ENCODE measurements around the gene IRX6.

IRX6 gene

DNA sequence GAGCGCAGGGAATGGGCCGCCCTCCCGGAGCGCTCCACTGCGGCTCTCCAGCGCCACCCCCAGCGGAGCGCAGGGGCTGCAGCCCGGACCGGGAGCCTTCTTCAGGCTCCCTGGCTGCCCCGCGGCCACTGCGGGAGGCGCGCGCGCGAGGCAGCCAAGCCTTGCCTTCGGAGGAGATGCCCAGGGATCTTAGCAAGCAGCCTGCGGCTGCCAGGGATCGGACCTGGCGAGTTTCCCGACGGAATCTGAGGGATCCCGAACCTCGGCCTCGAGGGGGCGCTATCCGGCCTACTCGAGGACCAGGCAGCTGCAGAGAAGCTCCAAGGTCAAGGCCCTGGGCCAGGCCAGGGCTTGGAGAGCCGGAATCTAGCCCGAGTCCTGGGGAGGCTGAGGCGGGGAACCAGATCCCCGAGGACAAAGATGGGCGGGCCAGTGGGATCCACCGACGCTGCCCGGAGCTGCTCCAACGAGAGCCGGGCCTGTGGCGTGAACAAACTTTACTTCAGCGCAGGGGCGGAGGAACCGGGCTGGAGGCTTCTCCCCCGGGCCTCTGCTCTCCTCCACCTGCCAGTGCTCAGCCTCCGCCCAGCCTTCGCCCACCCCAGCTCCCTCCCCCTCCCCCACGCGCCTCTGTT, at the start of gene IRX6:
TSS of gene IRX6 (plus strand) at position 567 of the 635 bp plus-strand sequence. CDS start 889 bp downstream, outside the sequence.
- Histone ChIP-seq H3K4me1 (ENCODE audit: control insufficient read depth, insufficient read depth, low read length) (no peaks in the 10 kb centered on the region), H3K27ac (ENCODE audit: low read depth, low read length) (no peak within 1 kb of the TSS), H3K9ac (ENCODE audit: low read length) (no peak within 1 kb of the TSS), H3K4me3 (ENCODE audit: low read length) (no peak within 1 kb of the TSS), H3K36me3 (ENCODE audit: control insufficient read depth, insufficient read depth, low read length) (no peaks in the 10 kb centered on the region), H3K27me3 (ENCODE audit: control insufficient read depth, insufficient read depth, low read length) (peaks cover 13% of the 10 kb centered on the region)

DNA sequence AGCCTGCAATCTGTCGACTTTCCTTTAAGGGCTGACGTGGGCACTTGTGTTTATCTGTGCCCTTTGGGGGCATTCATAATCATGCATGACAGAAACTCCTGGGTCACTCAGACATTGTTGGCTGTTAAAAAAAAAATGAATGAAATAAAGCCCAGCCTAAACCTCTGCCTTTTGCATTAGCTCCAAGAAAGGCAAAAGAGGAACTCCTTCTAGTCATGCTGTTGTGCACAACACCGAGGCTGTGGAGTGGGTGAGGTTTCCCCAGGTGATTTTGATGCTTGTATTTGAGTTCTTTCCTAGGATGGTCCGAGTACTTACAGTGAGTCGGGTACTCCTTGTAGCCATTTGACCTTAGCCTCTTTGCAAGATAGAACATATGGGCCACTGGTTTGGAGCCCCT, 49.6 kb upstream of the IRX6 start:
- Histone ChIP-seq H3K27ac (ENCODE audit: low read depth, low read length) (no peak overlapping the region), H3K36me3 (ENCODE audit: control insufficient read depth, insufficient read depth, low read length) (no peaks in the 10 kb centered on the region), H3K27me3 (ENCODE audit: control insufficient read depth, insufficient read depth, low read length) (no peaks in the 10 kb centered on the region), H3K4me3 (ENCODE audit: low read length) (no peak overlapping the region), H3K9ac (ENCODE audit: low read length) (no peak overlapping the region), H3K4me1 (ENCODE audit: control insufficient read depth, insufficient read depth, low read length) (no peaks in the 10 kb centered on the region)

DNA sequence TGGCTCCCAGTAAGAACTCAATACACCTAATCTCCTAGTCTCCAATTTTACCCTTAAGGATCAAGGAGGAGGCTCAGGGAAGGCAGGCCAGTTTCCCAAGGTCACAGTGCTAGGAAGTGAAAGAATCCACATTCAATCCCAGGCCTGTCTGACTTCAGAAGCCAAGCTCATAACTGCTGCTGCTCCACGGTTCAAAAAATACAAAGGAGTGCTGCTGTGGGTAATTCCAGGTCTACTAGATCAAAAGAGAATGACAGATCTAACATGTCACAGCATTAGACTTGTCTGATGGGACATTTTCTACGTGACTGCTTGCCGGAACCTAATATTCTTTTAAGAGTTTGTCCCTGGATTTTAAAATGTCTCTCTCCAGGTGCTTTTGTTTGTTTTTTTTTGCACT, 48.8 kb upstream of the IRX6 start:
- H3K4me1 ChIP-seq (ENCODE audit: control insufficient read depth, insufficient read depth, low read length): no peaks in the 10 kb centered on the region
- no peak overlapping the region for H3K27ac ChIP-seq (ENCODE audit: low read depth, low read length)
- H3K9ac ChIP-seq (ENCODE audit: low read length): no peak overlapping the region
- H3K36me3 ChIP-seq (ENCODE audit: control insufficient read depth, insufficient read depth, low read length): no peaks in the 10 kb centered on the region
- H3K4me3 ChIP-seq (ENCODE audit: low read length): no peak overlapping the region
- H3K27me3 ChIP-seq (ENCODE audit: control insufficient read depth, insufficient read depth, low read length): no peaks in the 10 kb centered on the region

DNA sequence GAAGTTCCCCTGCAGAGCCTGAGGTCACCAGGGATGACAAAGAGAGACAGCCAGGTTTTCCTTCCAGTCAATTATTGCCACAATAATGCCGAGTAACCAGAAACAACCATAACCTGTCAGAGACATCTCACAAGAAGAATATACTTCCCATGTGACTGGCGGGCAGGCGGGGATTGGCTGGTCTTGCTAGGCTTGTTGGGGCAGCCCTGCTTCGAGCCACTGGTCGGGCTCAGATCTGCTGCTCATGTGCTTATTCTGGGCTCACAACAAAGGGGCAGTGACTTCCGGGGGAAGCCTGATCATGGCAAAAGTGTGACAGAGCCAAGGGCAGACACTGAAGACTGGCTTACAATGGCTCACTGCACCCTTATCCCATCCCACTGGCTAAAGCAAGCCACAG, 48.1 kb upstream of the IRX6 start:
- Histone ChIP-seq H3K9ac (ENCODE audit: low read length) (no peak overlapping the region), H3K4me1 (ENCODE audit: control insufficient read depth, insufficient read depth, low read length) (no peaks in the 10 kb centered on the region), H3K36me3 (ENCODE audit: control insufficient read depth, insufficient read depth, low read length) (no peaks in the 10 kb centered on the region), H3K27me3 (ENCODE audit: control insufficient read depth, insufficient read depth, low read length) (no peaks in the 10 kb centered on the region), H3K27ac (ENCODE audit: low read depth, low read length) (no peak overlapping the region), H3K4me3 (ENCODE audit: low read length) (no peak overlapping the region)

DNA sequence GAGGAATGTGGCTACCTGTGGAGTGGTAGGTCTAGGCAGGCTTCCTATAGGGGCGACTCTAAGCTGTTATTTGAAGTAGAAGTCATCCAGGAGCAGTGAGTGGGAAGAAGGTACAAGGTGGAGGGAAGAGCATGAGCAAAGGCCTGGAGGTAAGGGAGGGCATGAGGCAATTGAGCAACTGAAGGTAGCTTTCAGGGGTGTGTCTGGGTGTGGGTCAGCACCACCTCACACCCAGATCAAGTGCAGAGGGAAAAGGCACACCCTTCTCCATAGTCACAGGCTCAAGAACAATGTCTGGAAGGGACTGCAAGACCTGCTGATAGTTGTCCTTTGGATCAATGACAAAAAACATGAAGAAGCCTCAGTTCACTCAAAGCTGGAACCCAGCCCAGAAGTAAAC, 46.5 kb upstream of the IRX6 start:
- Histone ChIP-seq H3K4me1 (ENCODE audit: control insufficient read depth, insufficient read depth, low read length) (no peaks in the 10 kb centered on the region), H3K9ac (ENCODE audit: low read length) (no peak overlapping the region), H3K36me3 (ENCODE audit: control insufficient read depth, insufficient read depth, low read length) (no peaks in the 10 kb centered on the region), H3K4me3 (ENCODE audit: low read length) (no peak overlapping the region), H3K27me3 (ENCODE audit: control insufficient read depth, insufficient read depth, low read length) (no peaks in the 10 kb centered on the region), H3K27ac (ENCODE audit: low read depth, low read length) (no peak overlapping the region)

DNA sequence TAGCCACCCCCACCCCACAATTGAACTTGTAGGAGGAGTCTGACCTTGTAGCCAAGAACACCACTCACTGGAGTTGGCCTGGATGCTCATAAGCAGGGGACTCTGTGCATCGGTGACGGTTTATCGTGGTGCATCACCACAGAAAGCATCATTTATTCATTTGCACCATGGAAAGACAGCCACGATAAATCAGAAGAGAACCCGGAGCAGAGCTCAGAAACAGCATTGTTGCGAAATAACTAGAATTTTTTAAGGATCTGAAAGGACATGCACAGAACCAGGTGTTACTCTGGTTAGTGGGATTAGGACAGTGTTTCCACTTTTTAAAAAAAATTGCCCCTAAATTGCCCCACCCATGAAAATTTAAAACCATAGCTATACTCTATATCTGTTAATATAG, 44.4 kb upstream of the IRX6 start:
- Histone ChIP-seq H3K9ac (ENCODE audit: low read length) (no peak overlapping the region), H3K4me1 (ENCODE audit: control insufficient read depth, insufficient read depth, low read length) (no peaks in the 10 kb centered on the region), H3K27me3 (ENCODE audit: control insufficient read depth, insufficient read depth, low read length) (no peaks in the 10 kb centered on the region), H3K4me3 (ENCODE audit: low read length) (no peak overlapping the region), H3K36me3 (ENCODE audit: control insufficient read depth, insufficient read depth, low read length) (no peaks in the 10 kb centered on the region), H3K27ac (ENCODE audit: low read depth, low read length) (no peak overlapping the region)

DNA sequence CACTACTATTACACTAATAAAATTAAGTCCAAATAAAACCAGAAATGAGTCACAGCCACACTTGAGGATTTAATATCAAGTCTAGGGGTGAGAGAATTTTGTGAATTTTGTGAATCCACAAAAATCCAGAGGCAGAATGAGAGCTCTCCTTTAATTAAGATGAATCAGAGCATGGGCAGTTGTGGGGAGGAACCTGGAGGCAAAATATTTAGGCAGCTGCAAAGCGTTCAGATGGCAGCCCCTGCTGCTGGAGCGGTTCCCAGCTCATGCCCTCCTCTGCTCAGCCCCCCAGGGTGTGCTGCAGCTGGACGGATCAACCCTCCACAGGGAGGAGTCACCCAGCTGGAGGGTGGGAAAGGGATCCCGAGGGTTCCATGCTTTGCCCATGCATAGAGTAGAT, 43.4 kb upstream of the IRX6 start:
- no peak overlapping the region for H3K4me3 ChIP-seq (ENCODE audit: low read length)
- H3K27ac ChIP-seq (ENCODE audit: low read depth, low read length): no peak overlapping the region
- no peak overlapping the region for H3K9ac ChIP-seq (ENCODE audit: low read length)
- H3K4me1 ChIP-seq (ENCODE audit: control insufficient read depth, insufficient read depth, low read length): no peaks in the 10 kb centered on the region
- no peaks in the 10 kb centered on the region for H3K36me3 ChIP-seq (ENCODE audit: control insufficient read depth, insufficient read depth, low read length)
- no peaks in the 10 kb centered on the region for H3K27me3 ChIP-seq (ENCODE audit: control insufficient read depth, insufficient read depth, low read length)

DNA sequence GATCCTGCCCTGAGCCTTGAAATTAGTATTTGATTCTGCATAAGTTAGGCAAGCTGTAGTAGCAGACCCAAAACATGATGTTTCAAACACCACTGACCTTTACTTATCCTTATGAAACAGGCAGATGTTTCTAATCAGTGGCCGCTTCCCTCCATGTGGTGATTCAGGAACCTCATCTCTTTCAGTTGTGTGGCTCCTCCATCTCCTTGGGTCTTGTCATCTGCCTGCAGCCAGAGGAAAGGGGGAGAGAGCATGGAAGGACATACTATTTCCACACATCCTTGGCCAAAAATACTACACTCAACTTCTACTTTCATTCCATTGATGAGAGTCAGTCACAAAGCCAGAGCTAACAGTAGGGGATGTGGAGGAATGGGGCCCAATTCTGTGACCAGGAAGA, 41.6 kb upstream of the IRX6 start:
- Histone ChIP-seq H3K4me1 (ENCODE audit: control insufficient read depth, insufficient read depth, low read length) (no peaks in the 10 kb centered on the region), H3K27ac (ENCODE audit: low read depth, low read length) (no peak overlapping the region), H3K27me3 (ENCODE audit: control insufficient read depth, insufficient read depth, low read length) (no peaks in the 10 kb centered on the region), H3K9ac (ENCODE audit: low read length) (no peak overlapping the region), H3K4me3 (ENCODE audit: low read length) (no peak overlapping the region), H3K36me3 (ENCODE audit: control insufficient read depth, insufficient read depth, low read length) (no peaks in the 10 kb centered on the region)

DNA sequence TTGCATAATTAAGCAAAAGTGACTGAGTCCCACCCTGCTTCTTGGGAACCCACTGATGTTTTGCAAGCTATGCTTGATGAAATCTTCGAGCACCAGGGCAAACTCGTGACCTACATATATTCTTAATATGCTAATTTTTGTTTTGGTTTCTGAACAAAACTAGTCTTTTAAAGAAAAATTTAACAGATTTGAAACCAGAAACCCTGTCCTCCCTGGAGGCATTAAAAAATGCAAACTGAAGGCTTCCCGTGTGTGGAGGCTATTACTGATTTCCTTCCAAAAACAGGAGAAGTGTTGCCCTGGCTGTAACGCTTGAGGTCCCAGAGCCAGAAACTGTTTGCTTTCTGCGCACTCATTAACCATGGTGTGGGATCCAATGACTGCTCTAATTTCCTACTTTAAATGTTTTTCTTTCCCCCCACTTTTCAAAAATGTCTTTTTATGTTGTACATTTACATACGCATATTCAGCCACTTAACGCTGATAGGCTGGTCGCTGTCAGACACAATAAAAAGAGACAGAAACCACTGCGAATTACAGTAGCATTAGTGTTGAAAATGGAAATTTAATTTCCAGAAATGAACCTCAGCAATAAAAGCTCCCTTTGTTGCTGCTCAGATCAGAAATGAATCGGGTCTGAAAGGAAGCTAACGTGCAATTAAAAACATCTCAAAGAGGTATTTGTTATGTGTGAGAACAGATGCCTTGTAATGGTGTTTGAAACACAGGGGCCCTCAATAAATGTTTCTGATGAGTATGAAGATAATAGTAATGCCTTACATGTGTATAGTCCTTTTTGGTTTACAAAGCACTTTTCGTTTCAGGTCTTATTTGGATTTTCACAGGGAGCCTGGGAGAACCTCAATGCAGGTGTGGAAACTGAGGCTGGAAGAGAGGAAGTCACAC, 39.9 kb upstream of the IRX6 start:
- no peaks in the 10 kb centered on the region for H3K36me3 ChIP-seq (ENCODE audit: control insufficient read depth, insufficient read depth, low read length)
- H3K9ac ChIP-seq (ENCODE audit: low read length): no peak overlapping the region
- no peak overlapping the region for H3K4me3 ChIP-seq (ENCODE audit: low read length)
- no peak overlapping the region for H3K27ac ChIP-seq (ENCODE audit: low read depth, low read length)
- no peaks in the 10 kb centered on the region for H3K4me1 ChIP-seq (ENCODE audit: control insufficient read depth, insufficient read depth, low read length)
- H3K27me3 ChIP-seq (ENCODE audit: control insufficient read depth, insufficient read depth, low read length): no peaks in the 10 kb centered on the region

DNA sequence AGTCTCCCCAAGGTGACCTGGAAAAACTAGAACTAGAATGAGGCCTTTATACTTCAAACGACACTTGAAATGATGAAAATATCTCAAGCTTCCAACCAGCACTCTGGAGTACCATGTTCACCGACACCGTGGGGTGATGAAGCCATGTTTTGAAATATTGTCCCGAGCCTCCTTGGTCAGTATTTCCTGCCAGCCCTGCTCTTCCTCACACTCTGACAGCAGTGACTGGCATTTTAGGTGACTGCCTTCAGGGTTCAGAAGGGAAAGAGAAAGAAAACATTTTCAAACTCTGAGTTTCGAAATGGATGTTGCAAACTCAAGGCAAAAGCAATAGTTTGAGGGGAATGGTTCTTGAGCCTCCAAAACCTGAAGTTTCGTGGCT, 39.3 kb upstream of the IRX6 start:
- no peaks in the 10 kb centered on the region for H3K4me1 ChIP-seq (ENCODE audit: control insufficient read depth, insufficient read depth, low read length)
- H3K27me3 ChIP-seq (ENCODE audit: control insufficient read depth, insufficient read depth, low read length): no peaks in the 10 kb centered on the region
- no peak overlapping the region for H3K4me3 ChIP-seq (ENCODE audit: low read length)
- no peak overlapping the region for H3K9ac ChIP-seq (ENCODE audit: low read length)
- H3K36me3 ChIP-seq (ENCODE audit: control insufficient read depth, insufficient read depth, low read length): no peaks in the 10 kb centered on the region
- no peak overlapping the region for H3K27ac ChIP-seq (ENCODE audit: low read depth, low read length)

DNA sequence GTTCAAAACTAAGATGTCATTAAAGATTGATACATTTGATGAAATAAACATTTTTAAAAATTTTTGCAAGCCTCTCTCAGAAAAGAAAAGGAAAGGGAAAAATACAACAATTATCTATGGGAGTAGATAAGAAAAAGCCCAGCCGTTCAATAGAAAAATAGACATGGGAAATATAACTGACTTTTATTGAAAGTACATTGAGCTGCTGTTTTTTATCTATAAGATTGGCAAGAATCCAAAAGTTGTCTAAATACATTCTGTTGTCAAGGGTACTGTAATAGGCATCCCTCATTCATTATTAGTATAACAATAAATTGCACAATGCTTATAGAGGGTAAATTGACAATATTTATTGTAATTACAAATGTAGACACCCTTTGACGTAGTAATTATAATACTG, 38.4 kb upstream of the IRX6 start:
- no peaks in the 10 kb centered on the region for H3K27me3 ChIP-seq (ENCODE audit: control insufficient read depth, insufficient read depth, low read length)
- H3K36me3 ChIP-seq (ENCODE audit: control insufficient read depth, insufficient read depth, low read length): no peaks in the 10 kb centered on the region
- no peak overlapping the region for H3K9ac ChIP-seq (ENCODE audit: low read length)
- H3K4me3 ChIP-seq (ENCODE audit: low read length): no peak overlapping the region
- H3K4me1 ChIP-seq (ENCODE audit: control insufficient read depth, insufficient read depth, low read length): no peaks in the 10 kb centered on the region
- no peak overlapping the region for H3K27ac ChIP-seq (ENCODE audit: low read depth, low read length)

DNA sequence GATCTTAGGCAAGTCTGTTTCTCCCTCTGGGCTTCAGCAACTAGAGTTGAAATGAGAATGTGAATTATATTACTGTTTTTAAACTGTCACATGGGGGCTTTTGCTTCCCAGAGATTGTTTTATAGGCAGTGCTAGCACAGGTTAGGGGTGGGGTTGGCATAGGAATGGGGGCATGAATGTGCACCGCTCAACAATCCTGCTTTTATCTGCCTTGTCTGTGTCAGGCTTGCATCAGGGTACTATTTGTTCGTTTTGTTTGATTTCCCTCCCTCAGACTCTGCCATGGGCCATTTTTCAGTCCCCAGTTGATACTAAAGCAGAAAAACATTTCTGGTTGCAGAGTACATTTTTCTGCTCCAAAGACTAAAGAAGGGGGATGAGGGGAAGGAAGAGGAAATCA, 34.6 kb upstream of the IRX6 start:
- Histone ChIP-seq H3K4me1 (ENCODE audit: control insufficient read depth, insufficient read depth, low read length) (no peaks in the 10 kb centered on the region), H3K4me3 (ENCODE audit: low read length) (no peak overlapping the region), H3K27me3 (ENCODE audit: control insufficient read depth, insufficient read depth, low read length) (no peaks in the 10 kb centered on the region), H3K27ac (ENCODE audit: low read depth, low read length) (no peak overlapping the region), H3K9ac (ENCODE audit: low read length) (no peak overlapping the region), H3K36me3 (ENCODE audit: control insufficient read depth, insufficient read depth, low read length) (no peaks in the 10 kb centered on the region)

DNA sequence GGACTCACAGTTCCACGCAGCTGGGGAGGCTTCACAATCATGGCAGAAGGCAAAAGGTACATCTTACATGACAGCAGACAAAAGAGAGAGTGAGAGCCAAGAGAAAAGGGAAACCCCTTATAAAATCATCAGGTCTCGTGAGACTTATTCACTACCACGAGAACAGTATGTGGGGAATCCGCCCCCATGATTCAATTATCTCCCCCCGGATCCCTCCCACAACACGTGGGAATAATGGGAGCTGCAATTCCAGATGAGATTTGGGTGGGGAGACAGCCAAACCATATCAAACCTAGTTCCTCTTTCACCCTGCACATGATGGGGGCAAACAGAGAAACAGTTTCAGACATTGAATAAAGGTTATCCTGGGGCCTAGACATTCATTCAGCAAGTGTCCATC, 32.2 kb upstream of the IRX6 start:
- Histone ChIP-seq H3K4me1 (ENCODE audit: control insufficient read depth, insufficient read depth, low read length) (no peaks in the 10 kb centered on the region), H3K27me3 (ENCODE audit: control insufficient read depth, insufficient read depth, low read length) (no peaks in the 10 kb centered on the region), H3K36me3 (ENCODE audit: control insufficient read depth, insufficient read depth, low read length) (no peaks in the 10 kb centered on the region), H3K9ac (ENCODE audit: low read length) (no peak overlapping the region), H3K27ac (ENCODE audit: low read depth, low read length) (no peak overlapping the region), H3K4me3 (ENCODE audit: low read length) (no peak overlapping the region)
